T-helper 9 cell (primary cell): Measurements from ENCODE around the gene RGPD4.

Experiments used
- DNase-seq: peaks from one replicate; pipeline ENCODE4 v3.0.0-alpha.2; 2020

Gene RGPD4

DNA sequence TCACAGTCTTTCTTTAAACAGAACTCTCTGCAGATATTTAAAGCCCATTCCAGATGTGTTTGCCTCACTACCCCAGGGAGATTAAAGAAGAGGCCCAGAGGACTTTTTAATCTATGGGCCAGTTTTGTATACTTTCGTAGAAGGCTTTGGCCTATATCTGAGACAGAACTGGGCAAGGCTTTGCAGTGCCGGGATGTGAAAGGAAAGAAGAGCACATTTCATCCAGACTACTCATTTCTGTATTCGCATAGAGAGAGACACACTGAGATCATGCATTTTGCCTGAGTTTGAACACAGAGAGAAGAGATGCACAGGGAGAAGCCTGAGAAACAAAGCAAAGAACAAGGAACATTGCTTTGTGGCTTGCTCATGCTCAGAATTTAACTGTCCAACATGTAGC, 104.7 kb downstream of the RGPD4 start:
- DNase-seq: no peak

DNA sequence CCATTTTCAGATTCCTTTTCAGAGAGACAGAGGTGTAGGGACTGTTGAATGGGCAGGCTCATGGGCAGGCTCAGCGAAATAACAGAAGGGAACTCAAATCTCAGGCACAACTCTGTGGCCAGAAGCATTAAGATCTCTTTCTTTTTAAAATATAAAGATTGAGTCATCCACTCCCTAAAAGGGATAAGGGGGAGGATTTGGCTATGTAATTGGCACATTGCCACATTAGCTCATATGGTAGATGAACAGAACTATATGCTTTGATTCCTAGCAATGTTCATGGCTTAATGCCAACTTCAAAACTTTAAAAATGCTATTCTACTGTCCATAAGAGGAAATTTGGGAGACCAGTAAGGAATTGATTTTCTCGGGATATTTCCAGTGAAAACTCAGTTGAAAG, 105.8 kb downstream of the RGPD4 start:
- DNase-seq: no peak

DNA sequence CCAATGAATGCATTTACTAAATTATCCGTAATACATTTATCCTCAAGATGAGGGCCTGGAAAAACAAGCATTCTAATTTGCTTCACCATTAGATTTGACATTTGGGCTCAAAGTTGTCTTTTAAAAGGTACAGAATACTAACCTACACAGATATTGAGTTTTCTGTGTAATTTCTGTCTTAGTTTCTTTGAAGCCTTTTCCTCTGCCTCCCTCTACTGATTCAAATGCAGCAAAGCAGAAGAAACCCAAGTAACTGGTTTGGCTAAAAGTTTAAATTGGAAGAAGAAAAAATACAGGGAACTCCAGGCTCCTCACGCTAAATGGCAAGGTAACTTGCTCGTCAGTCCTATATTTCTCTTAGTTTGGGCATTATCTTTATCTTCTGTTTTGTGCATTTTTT, 106.3 kb downstream of the RGPD4 start:
- DNase-seq: no peak

DNA sequence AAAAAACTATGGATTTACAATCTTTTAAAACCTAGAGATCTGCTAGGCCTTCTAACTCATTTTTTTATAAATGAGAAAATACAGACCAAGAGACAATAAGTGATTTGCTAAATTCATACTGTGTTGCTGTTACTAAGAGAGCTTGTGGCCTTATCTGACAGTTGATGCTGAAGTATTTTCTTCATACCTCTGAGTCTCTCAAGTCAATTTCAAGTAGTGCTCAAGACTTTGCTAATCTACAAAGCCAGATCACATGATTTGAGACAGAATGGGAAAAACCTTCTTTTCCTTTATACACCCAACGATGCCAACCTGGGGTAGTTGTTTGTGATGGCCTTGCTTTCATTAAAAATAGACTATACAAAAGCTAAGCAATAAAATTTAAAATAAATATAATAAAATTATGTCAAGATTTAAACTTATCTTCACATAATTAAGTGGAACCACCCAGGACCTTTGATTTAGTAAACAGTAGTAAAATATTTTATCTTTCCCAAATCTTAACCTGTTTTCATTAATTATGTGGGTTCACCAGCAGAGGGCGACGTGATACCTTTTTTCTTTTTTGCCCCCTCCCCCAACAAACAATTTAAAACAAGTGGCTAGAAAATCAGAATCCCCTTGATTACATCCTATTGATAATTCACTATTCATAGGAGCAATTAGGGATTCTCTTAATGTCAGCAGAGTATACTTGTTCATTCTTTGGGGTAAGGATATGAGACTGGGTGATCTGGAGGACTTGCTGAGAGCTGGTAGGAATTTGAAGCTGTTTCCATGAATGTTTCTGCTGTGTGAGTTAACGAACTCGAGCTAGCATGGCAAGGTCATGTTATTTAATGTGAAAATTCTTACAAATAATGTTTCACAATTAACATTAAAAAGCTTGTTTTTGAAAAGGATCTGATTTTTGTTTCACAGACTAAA, 110.0 kb downstream of the RGPD4 start:
- DNase-seq: no peak
